ENCODE results near the gene AGMAT. TPM values are rescaled to one million over a fixed set of nuclear protein-coding genes. Genes with fewer than 3 reads are reported as not detected.
A peak's percentile ranks its signal among the peaks of the same experiment; 100 is the strongest.

AGMAT gene
- total and polyA plus RNA-seq, 9 of the 15 experiments (the other 6 are each of a cell fraction or from before 2014, with no cell fraction given) = not detected

DNA sequence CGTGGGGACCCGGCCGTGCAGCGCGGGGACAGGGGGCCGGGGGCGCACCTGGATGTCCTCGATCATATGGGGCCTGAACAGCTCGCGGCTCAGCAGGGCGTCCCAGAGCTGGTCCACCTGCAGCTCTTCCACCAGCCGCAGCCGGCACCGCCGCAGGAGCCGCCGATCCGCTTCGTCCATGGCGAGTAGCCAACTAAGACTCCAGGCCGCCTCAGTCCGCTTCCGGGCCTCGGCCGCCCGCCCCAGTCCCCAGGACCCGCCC is 60.9 kb downstream of the AGMAT start, which contains the start of gene CASP9 (continued):
- TF ChIP-seq, protein P1, sequence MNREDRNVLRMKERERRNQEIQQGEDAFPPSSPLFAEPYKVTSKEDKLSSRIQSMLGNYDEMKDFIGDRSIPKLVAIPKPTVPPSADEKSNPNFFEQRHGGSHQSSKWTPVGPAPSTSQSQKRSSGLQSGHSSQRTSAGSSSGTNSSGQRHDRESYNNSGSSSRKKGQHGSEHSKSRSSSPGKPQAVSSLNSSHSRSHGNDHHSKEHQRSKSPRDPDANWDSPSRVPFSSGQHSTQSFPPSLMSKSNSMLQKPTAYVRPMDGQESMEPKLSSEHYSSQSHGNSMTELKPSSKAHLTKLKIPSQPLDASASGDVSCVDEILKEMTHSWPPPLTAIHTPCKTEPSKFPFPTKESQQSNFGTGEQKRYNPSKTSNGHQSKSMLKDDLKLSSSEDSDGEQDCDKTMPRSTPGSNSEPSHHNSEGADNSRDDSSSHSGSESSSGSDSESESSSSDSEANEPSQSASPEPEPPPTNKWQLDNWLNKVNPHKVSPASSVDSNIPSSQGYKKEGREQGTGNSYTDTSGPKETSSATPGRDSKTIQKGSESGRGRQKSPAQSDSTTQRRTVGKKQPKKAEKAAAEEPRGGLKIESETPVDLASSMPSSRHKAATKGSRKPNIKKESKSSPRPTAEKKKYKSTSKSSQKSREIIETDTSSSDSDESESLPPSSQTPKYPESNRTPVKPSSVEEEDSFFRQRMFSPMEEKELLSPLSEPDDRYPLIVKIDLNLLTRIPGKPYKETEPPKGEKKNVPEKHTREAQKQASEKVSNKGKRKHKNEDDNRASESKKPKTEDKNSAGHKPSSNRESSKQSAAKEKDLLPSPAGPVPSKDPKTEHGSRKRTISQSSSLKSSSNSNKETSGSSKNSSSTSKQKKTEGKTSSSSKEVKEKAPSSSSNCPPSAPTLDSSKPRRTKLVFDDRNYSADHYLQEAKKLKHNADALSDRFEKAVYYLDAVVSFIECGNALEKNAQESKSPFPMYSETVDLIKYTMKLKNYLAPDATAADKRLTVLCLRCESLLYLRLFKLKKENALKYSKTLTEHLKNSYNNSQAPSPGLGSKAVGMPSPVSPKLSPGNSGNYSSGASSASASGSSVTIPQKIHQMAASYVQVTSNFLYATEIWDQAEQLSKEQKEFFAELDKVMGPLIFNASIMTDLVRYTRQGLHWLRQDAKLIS (CRISPR knock-in tag; IDR thresholded peaks at IDR 0.05) = no peak
- TF ChIP-seq PHB2 (IDR thresholded peaks at IDR 0.05; ENCODE audit: low read depth) = no peak
- TF ChIP-seq ZNF79 (CRISPR knock-in tag; IDR thresholded peaks at IDR 0.05; ENCODE audit: low read depth) = no peak
- no peak for TF ChIP-seq RAD51 (IDR thresholded peaks at IDR 0.05; ENCODE audit: borderline replicate concordance, low read depth)
- TF ChIP-seq MGA (IDR thresholded peaks at IDR 0.05) = no peak
- no peak for TF ChIP-seq HDGF (IDR thresholded peaks at IDR 0.05)
- TF ChIP-seq RBBP5 (IDR thresholded peaks at IDR 0.05; ENCODE audit: borderline replicate concordance, insufficient read depth, low read length, poor library complexity, severe bottlenecking) = no peak
- TF ChIP-seq RAD21 (CRISPR knock-in tag; conservative IDR thresholded peaks at IDR 0.05 in 1 of 2, IDR thresholded peaks at IDR 0.05 in 1 of 2) = no peak
- no peak for TF ChIP-seq ZNF124 (CRISPR knock-in tag; IDR thresholded peaks at IDR 0.05)
- TF ChIP-seq ZNF644 (tag; IDR thresholded peaks at IDR 0.05; ENCODE audit: low read depth) = no peak
- TF ChIP-seq NFIX (CRISPR knock-in tag; IDR thresholded peaks at IDR 0.05; ENCODE audit: low read depth) = 0 out of 2 replicates have a peak, but pooled peaks have one; percentile 38
- no peak for TF ChIP-seq NR2C1 (IDR thresholded peaks at IDR 0.05)
- TF ChIP-seq NR2C1 (tag; IDR thresholded peaks at IDR 0.05) = no peak
- TF ChIP-seq ETV6 (IDR thresholded peaks at IDR 0.05; ENCODE audit: borderline replicate concordance in 1 of 2, low read depth in 2 of 2, low read length in 1 of 2) = no peak
- no peak for TF ChIP-seq ETV6 (CRISPR knock-in tag; IDR thresholded peaks at IDR 0.05; ENCODE audit: borderline replicate concordance)

All from K562 (cell line).